Activated CD4-positive, alpha-beta T cell treated with anti-CD3 and anti-CD28 coated beads, Interleukin-2, amount 50 U/mL, for 48 hours (primary cell): ENCODE measurements around the gene DMD.
"Not testable (repeated sequence)": the region's sequence is repeated elsewhere in the genome, so short reads cannot be mapped to it uniquely, and the experiment has no call there.

Experiments used
- DNase-seq, 2 experiments: peaks; one replicate each; pipeline ENCODE4 v3.0.0-alpha.2; 2020

Gene DMD

DNA sequence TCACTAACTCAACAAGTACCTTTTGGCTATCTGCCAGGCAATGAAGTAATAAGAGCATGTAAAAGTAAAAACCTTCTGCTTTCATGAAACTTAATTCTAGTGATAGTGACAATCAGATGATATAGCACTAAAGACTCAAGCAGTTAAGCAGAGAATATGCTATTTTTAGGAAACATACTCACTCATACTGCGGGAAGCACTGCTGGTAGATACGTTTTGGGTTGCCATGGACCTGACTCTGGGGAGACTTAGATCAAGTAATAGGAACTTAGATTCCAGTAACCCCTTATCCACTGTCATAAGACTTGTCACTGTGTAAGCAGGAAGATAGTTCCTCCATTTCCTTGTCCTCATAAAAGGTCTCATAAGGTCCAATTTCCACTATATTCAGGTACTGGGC, 386.3 kb downstream of the DMD start:
- DNase-seq: no peak

DNA sequence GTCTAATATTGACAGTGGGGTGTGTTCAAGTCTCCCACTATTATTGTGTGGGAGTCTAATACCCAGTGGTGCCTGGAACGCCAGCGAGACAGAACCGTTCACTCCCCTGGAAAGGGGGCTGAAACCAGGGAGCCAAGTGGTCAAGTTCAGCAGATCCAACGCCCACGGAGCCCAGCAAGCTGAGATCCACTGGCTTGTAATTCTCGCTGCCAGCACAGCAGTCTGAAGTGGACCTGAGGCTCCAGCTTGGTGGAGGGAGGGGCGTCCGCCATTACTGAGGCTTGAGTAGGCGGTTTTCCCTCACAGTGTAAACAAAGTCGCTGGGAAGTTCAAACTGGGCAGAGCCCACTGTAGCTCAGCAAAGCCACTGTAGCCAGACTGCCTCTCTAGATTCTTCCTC, 407.3 kb downstream of the DMD start:
- DNase-seq: no peak

DNA sequence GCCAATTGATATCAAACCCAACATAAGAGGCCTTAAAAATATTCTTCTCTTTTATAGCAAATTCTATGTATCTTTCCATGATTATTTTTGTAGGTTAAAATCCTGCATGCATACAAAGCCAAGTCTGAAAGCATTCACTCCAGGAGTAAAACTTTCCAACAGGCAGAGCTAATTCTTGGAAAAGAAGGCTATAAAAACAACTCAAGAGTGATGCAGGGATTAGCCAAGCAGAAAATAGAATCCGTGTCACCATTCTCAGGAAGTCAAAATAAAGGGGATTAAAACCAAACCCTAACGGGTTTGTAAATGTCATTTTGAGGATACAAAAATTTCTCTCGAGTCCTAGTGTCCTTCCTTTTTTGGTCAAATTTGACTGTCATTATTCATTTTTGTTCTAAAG, 412.4 kb downstream of the DMD start:
- no peak for DNase-seq

DNA sequence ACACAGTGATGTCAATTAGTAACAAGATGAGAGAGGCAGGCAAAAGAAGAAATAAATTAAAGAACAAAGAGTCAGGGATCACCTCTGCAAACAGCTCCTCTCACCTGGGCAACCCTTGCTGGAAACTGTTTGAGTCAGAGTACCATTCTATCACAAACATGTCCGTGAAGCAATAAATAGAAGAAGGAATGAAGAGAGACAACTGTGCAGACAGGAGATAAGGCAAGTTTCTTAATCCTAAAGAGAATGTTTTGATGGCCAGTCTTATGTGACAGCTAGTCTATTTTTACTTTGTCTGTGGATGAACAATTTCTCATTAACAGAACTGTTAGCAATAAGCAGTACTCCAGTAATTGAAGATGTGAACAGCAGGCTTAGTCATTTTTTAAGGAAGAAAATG, 422.4 kb downstream of the DMD start:
- DNase-seq: no peak

DNA sequence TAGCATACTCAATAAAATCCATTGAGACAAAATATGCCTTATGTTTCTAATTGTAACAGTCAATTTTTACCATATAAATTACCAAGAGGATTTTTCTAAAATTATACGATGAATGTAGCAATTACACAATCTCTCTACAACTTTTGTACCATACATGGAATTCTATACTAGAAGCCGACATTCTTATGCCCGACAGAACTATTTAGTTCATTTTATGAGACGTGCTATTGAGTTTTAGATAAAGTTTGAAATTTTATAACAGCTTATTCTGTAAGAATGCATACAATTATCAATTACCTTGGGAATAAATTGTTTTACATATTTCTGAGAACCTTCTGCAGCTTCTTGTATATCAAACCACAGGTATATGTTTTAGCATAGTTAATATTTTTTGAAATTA, 431.2 kb downstream of the DMD start:
- no peak for DNase-seq

DNA sequence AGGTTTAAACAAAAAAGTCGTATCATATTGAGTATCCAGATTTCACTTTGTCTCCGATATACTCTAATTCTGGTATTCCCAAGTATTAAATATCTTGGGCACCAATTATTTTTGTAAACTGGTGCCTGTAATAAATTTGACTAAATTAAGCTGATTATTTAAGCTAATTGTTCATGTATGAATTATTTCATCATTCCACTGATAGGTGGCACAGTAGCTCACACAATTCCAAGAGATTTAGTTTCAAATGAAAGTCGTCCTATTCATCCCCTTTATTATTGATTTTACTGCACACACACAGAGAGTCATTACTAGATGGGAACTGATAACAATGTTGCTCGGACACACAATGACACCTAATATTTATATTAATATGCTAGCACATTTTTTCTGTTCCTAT, 432.4 kb downstream of the DMD start:
- no peak for DNase-seq

DNA sequence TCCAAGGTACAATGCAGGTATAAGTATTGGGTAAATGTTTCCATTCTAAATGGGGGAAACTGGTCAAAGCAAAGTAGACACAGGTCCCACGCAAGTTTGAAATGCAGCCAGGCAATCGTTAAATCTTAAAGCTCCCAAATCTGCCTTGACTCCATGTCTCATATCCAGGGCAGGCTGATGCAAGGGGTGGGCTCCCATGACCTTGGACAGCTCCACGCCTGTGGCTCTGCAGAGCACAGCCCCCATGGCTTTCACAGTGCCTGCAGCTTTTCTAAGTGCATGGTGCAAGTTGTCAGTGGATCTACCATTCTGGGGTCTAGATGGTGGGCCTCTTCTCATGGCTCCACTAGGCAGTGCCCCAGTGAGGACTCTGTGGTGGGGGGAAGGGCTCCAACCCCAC, 436.4 kb downstream of the DMD start:
- DNase-seq: no peak

DNA sequence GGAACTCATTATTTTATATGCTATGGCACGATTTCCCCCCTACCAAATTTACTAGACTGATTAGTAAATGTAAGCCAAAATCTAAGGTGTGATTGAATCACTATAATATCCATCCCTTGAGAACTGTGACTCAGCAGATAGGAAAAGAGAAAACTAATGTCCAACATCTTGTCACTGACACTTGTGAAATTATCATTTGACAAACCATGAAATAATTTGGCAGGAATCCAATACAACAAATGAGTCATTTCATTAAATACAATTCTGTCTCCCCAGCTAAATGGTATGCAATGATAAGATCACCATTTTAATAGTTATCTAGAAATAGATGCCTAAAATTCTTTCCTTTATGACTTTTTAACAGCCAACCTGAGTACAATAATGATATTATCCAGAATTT, 462.3 kb downstream of the DMD start:
- DNase-seq: no peak

DNA sequence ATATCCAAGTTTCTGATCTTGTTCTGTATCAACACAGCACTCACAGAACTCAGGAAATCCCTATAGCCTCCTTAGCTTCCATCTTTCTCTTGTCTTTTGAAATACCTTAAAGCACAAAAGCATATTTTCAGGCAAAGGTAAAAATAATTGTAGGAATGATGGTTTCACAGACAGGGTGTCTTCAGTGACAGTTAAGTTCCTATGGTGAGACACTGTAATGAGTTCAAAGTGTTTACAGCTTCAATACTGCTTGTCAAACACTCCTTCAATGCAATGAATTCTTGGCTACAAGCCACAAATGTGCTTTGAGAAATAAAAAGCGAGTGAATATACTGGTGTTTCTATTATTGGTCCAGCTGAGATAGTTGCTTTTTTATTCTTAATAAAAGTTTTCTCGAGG, 466.0 kb downstream of the DMD start:
- no peak for DNase-seq

DNA sequence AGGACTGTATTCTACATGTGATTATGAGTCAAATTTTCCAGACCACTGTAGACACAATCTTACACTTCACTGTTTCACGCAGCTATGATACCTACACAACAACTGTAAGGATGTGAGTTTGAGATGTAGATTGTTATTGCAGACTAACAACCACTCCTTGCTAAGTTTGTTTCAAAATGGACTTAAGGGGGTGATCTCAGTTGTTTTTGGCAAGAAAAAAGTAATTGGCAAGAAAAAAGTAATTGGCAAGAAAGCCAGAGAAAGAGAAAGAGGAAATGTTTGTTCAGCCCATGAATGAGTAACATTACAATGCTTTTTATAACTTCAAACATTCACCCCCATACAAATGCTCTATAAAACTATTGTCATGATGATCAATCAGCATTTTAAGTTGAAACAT, 466.4 kb downstream of the DMD start:
- DNase-seq: no peak

DNA sequence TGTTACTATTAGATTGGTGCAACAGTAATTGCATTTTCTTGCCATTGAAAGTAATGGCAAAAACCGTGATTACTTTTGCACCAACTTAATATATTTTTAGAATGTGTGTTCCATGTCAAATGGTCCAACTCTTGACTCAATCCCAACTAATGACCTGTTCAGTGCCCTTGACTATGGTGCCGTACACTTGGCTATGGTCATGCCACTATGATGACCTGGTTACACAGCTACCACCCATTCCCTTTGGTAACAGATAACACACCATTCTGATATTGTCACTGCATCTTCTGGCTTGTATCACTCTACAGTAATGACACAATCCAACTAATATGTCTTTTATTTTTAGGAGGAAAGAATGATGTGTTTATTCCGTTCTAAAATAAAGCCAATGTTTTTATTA, 469.4 kb downstream of the DMD start:
- no peak for DNase-seq

DNA sequence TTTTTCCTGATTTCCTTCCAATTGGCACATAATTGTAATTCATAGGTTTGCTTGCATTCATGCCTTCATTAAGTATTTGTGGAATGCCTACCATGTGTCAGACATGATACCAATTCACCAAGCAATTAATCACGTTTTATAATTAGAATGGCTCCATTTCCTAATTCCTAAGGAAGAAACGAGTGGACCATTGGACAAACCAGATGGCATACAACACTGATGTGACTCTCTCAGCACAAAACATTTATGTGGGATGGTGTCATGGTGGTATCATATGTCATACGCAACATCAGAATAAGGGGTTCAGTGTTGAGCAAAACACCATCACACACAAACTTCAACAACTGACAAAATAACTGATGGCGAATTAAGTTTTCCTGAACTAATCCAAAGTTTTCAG, 502.8 kb downstream of the DMD start:
- no peak for DNase-seq

DNA sequence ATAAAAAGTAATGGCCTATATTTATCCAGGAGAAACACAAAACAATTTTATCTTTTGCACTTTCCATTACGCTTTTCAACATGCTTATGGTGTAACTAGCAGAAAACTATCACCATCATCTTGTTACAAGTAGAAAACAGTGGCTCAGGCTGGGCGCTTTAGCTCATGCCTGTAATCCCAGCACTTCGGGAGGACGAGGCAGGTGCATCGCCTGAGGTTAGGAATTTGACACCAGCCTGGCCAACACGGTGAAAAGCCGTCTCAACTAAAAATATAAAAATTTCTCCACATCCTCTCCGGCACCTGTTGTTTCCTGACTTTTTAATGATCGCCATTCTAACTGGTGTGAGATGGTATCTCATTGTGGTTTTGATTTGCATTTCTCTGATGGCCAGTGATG, 506.0 kb downstream of the DMD start:
- DNase-seq: not testable (repeated sequence)

DNA sequence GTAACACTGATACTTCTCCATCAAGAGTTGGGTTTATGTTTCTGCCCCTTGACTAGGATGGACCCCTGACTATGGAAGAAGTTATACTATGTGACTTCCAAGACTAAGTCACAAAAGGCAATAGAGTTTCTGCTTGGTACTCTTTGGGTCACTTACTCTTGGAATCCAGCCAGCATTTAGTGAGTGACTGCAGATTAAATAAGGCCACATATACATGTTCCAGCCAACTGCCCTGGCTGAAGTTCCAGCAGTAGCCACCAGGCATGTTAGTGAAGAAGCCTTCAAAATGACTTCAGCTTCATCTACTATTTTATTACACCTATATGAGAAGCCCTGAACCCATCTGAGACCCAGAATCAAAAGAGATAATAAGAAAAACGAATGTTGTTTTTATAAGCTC, 524.0 kb downstream of the DMD start:
- no peak for DNase-seq

DNA sequence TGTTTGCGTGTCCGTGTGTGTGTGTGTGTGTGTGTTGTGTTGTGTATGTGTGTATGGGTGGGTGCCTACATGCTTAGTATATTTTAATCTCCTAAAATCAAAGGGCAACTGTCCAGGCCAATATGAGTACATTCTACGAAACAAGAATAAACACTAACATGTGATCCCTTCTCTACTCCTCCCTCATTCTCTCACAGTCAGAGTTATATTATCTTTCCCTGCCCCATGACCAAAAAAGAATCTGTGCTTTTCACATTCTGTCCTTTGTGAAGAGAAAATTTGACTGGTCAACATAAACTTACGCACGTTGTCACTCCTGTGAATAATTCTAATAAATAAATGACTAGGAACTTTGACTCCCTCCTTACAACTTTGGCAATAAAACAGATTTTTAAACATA, 532.9 kb downstream of the DMD start:
- DNase-seq: no peak

DNA sequence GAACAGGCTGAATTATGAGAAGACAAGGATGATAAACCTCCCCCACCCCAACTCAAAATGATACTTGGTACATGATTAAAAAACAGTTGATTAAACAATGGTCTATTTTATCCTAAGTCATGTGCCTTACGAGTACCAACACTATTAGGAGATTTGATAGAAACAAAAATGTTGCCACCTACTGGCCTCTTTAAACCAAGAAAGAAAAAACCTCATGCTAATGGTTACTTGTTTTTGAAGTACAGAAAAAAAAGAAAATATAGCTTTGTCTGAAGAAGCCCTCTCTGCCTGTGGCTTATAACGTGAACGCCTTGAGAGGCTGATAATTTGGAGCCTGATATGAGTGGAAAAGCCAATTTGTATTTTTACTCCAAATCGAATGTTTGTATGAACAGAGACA, 538.2 kb downstream of the DMD start:
- DNase-seq: no peak

DNA sequence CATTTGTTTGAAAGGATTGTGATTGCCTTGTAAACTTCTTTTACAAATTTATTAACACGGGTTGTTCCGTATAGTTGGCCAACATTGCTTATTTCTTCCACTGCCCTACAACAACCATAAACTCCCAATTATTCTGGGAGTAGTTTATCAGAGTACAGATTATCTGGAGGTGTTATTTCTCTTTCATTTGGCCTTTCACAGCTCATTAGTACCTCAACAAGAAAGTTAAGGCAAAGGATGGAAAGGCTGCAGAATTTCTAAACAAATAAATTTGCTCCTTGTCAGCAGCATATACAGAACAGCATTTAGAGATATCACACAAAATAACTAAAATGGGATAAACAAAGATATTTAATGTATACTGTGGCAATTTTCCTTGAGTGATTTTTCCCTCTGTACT, 548.8 kb downstream of the DMD start:
- no peak for DNase-seq

DNA sequence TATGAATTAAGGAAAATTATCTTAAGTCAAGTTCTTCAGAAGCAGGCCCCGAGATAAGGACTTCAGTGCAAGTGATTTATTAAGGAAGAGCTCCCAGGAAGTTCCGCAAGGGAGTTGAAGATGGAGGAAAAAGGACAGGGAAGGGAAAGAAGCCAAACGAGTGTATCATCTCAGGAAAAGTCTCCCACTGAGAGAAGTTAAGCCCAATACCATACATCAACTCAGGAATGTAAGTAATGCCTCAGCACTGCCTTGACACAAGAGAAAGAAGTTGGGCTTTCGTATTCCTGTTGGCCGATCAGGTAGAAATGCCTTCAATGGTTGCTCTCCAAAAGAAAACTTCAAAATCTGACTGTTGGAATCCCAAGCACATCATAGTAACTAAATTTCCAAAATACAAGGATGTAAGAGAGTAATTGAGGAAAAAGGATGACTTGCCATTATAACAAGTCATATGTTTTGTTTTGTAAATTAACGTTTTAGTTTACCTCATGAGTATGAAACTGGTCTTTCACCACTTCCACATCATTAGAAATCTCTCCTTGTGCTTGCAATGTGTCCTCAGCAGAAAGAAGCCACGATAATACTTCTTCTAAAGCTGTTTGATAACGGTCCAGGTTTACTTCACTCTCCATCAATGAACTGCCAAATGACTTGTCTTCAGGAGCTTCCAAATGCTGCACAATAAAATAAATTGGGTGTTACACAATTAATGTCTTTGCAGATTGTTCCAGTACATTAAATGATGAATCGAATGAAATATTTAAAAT, 566.7 kb downstream of the DMD start:
- no peak for DNase-seq

DNA sequence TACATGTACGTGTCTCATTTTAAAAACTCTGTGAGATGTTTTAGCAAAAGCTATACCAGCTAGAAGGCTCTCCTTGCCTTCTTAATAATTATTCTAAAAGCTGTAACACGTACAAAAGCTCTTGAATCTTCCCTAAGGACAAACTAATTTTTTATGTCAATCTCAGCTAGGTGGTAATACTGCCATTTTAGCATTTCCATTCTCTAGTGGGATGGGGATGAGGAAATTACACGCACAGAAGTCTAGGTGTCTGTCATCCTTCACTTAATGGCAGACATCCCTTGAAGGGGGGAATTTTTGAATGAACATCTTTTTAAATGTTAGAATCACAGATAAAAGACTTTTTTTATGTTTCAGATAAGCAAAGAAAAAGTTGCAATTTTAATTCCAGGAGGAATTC, 569.1 kb downstream of the DMD start:
- DNase-seq: no peak

DNA sequence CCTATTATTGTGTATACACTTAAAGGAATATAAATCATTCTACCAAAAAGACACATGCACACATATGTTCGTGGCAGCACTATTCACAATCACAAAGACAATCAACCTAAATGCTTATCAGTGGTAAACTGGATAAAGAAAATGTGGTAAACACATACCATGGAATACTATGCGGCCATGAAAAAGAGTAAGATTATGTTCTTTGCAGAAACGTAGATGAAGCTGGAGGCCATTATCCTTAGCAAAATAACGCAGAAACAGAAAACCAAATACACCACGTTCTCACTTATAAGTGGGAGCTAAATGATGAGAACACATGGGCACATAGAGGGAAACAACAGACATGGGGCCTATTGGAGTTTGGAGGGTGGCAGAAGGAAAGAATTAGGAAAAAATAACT, 593.2 kb downstream of the DMD start:
- DNase-seq: no peak

DNA sequence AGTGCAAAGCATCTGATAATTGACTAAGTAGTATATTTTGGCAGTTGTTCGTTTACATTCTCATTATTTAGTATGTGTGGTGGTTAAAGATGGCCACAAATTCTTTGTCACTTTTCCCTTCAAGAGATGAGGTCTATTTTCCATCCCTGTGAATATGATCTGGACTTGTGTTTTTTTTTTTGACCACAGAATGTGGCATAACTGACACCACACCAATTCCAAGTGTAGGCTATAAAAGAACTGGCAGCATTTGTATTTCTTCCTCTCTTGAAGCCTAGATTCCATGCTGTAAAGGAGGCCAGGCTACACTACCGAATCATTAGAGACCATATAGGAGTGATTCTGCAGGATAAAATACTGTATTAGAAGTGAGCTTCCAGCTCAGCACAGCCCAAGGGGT, 596.6 kb downstream of the DMD start:
- DNase-seq: no peak

DNA sequence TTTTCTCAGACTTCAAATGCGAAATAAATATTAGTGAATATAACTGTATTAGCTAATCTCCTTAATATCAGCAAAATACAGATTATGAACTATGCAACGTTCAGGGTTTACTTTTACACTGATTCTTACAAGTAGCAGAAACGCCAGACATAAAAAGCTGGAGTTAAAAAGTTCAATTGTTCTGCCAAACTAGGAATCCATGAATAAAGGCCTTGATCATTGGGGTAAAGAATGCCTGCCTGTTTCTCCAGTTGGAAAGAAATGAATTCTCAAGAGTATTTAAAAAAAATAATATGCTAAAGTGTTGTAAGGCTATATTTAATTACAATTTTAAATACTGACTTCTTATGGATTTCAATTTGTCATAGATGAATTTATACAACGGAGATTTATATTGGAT, 612.2 kb downstream of the DMD start:
- DNase-seq: no peak

DNA sequence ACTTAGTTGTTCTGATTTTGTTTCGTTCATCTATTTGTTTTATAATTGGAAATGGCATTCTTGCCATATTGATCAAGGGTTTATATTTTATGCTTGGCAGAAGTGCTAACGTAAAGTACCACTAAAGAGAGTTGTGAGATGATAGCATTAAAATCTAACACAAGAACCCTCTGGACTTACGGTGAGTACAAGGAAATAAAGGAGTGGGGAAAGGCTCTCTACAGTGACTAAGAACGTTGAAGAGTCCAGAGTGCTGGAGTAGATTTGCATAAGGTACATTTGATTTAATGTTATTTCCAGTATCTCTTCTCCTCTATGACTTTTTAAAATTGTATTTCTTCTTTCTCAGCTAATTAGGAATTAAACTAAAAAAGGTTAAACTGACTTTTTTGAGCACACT, 612.6 kb downstream of the DMD start:
- no peak for DNase-seq

DNA sequence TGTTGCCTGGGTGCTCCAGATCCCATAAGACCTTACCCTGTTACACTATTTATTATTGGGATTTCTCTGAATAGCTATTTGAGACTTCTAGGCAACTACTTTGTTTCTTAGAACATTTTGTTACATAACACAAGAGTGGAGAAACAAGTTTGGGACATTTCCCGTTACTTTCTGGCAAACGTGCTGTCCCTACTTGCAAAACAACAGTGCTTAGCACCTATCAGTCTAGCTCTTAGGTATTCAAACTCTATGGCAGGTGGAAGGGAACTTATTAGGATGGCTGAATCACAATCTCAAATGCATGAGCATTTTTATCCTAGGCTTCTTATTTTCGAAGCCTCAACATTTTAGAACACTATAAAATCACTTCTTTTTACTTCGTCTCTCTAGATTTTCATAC, 613.6 kb downstream of the DMD start:
- no peak for DNase-seq

DNA sequence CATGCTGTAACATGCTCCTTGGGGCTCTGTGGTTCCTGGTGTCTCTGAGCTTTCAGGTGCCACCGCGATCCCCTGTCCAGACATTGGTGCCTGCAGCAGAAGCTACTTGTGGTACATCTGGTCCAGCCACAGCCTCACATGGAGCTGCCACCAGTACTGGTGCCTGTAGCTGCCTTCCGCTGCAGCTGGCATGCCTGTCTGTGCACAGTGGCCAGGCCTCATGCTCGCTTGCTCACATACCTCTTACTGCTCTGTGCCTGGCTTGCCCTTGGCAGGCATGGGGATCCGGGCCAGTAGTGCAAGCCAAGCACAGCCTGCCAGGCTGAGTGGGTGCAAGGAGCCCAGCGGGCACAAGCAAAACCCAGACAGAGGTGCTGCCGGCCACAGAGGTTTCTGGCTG, 618.6 kb downstream of the DMD start:
- DNase-seq: no peak

DNA sequence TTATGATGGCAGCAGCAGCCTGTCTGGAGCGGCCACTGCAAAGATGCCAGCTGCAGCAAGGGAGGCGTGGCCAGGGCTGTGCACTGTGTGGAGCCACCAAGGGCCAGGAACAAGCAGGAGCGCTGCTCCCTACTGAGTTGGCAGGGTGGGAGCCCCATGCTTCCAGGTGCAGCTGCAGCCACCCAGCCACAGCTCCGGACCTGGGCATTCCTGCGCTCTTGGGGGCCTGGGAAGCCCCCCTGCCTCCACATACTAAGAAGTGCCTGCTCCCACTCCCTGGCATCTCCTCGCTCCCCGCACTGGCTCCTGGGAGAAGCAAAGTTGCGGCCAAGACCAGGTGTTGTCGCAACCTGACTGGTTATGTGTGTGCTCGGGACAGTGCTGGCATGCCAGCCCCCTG, 619.8 kb downstream of the DMD start:
- DNase-seq: no peak
